Activated B cell treated with CpG ODN at 0.5 μM for 24 hours (primary cell): ENCODE data around the gene OR52A5. TPM values are rescaled to one million over a fixed set of nuclear protein-coding genes. Genes with fewer than 3 reads are reported as not detected.

ENCODE experiments used
- ATAC-seq: fragments of 200-7000 bp; cut with Tn5 transposase; one replicate; pipeline ENCODE4 v1.10.0; 2021; ENCODE audit warnings: low read depth, mild to moderate bottlenecking, moderate library complexity
- CTCF ChIA-PET: fragments of 350-600 bp; sonication (Branson Sonifier 250); formaldehyde crosslinking; loops from one replicate; lab custom pipeline; 2021; ENCODE audit warnings: antibody characterized with exemption; lab: Charles Lee
- POLR2A ChIA-PET: fragments of 350-600 bp; sonication (Branson Sonifier 250); formaldehyde crosslinking; loops from one replicate; lab custom pipeline; 2021; ENCODE audit warnings: antibody characterized with exemption; lab: Charles Lee
- DNase-seq: peaks from one replicate; pipeline ENCODE4 v3.0.0; 2022
- H3K27ac Mint-ChIP-seq: one replicate; pipeline ENCODE4 v1.8.0; 2020; ENCODE audit warnings: mixed read lengths
- H3K27me3 Mint-ChIP-seq: one replicate; pipeline ENCODE4 v1.8.0; 2021; ENCODE audit warnings: mixed read lengths
- H3K36me3 Mint-ChIP-seq: one replicate; pipeline ENCODE4 v1.8.0; 2021; ENCODE audit warnings: low read depth, mixed read lengths
- H3K4me1 Mint-ChIP-seq: one replicate; pipeline ENCODE4 v1.8.0; 2021; ENCODE audit warnings: mixed read lengths
- H3K4me3 Mint-ChIP-seq: one replicate; pipeline ENCODE4 v1.8.0; 2020; ENCODE audit warnings: mild to moderate bottlenecking, mixed read lengths
- H3K9me3 Mint-ChIP-seq: one replicate; pipeline ENCODE4 v1.8.0; 2020; ENCODE audit warnings: mixed read lengths
- CTCF ChIP-seq: fragments of 200-600 bp; IDR thresholded peaks from one replicate; pipeline ENCODE4 v1.8.0; 2022; ENCODE audit warnings: antibody characterized with exemption, mild to moderate bottlenecking
- intact Hi-C: fragments of 100-400 bp; cut with micrococcal nuclease; formaldehyde crosslinking; loops from one replicate; pipeline ENCODE4 v1.15.1; 2024
- total RNA-seq: library from RNA; stranded (reverse); gene quantifications from 2 replicates; pipeline ENCODE4 v1.2.3, GENCODE V29; 2022

OR52A5 gene
- total RNA-seq, 1 donor from 2014 or later, result not detected

GRCh38 chr11:5088556-5088955, 49.6 kb downstream of the OR52A5 start:
- no peaks in the 10 kb centered on the region for H3K9me3 Mint-ChIP-seq
- H3K36me3 Mint-ChIP-seq, result no peaks in the 10 kb centered on the region
- H3K4me1 Mint-ChIP-seq, result no peaks in the 10 kb centered on the region
- H3K27me3 Mint-ChIP-seq, result no peaks in the 10 kb centered on the region
- no peak for ATAC-seq
- POLR2A ChIA-PET, result no interaction called here
- H3K27ac Mint-ChIP-seq, result no peak overlapping the region
- CTCF ChIA-PET, result no interaction called here
- intact Hi-C loops, result no loop called here
- no peak for TF ChIP-seq CTCF
- no peak overlapping the region for H3K4me3 Mint-ChIP-seq
- DNase-seq, result no peak

GRCh38 chr11:5083602-5084001, 54.6 kb downstream of the OR52A5 start:
- ATAC-seq, result no peak
- Mint-ChIP-seq H3K4me3 (no peak overlapping the region), H3K36me3 (no peaks in the 10 kb centered on the region), H3K27me3 (no peaks in the 10 kb centered on the region), H3K27ac (no peak overlapping the region), H3K9me3 (no peaks in the 10 kb centered on the region), H3K4me1 (no peaks in the 10 kb centered on the region)
- intact Hi-C loops, result no loop called here
- no peak for DNase-seq
- POLR2A ChIA-PET, result no interaction called here
- no peak for TF ChIP-seq CTCF
- CTCF ChIA-PET, result no interaction called here

GRCh38 chr11:5081405-5081804, 56.8 kb downstream of the OR52A5 start:
- Mint-ChIP-seq H3K36me3 (no peaks in the 10 kb centered on the region), H3K9me3 (no peaks in the 10 kb centered on the region), H3K27ac (no peak overlapping the region), H3K4me3 (no peak overlapping the region), H3K4me1 (no peaks in the 10 kb centered on the region), H3K27me3 (no peaks in the 10 kb centered on the region)
- intact Hi-C loops, result no loop called here
- TF ChIP-seq CTCF, result no peak
- ChIA-PET CTCF (no interaction called here), POLR2A (no interaction called here)
- ATAC-seq (no peak), DNase-seq (no peak)

Other genes starting within 250 kb of the OR52A5 start
- gene OR51A7, start 234.6 kb downstream of the OR52A5 start, total RNA-seq, result not detected in 2 replicates
- gene OR51G2, start 219.0 kb downstream of the OR52A5 start, total RNA-seq, result not detected in 2 replicates
- gene OR51G1, start 214.0 kb downstream of the OR52A5 start, total RNA-seq, result not detected in 2 replicates
- not detected in 2 replicates for gene OR51A4, start 190.8 kb downstream of the OR52A5 start, total RNA-seq
- gene OR51A2, start 182.6 kb downstream of the OR52A5 start, total RNA-seq, result not detected in 2 replicates
- gene OR51L1, start 143.5 kb downstream of the OR52A5 start, total RNA-seq, result not detected in 2 replicates
- gene OR52J3, start 91.8 kb downstream of the OR52A5 start, total RNA-seq, result not detected in 2 replicates
- not detected in 2 replicates for gene OR52E2, start 78.7 kb downstream of the OR52A5 start, total RNA-seq
- gene OR52E1, start 68.8 kb downstream of the OR52A5 start, total RNA-seq, result not detected in 2 replicates
- not detected in 2 replicates for gene OR52A1, start 16.4 kb upstream of the OR52A5 start, total RNA-seq
- not detected in 2 replicates for gene OR51V1, start 62.3 kb upstream of the OR52A5 start, total RNA-seq
- 147 and 157 TPM in 2 replicates for gene HBB, start 88.7 kb upstream of the OR52A5 start, total RNA-seq
- not detected in 2 replicates for gene HBD, start 96.1 kb upstream of the OR52A5 start, total RNA-seq
- not detected in 2 replicates for gene HBG1, start 111.5 kb upstream of the OR52A5 start, total RNA-seq
- not detected in 2 replicates for gene HBG2, start 116.4 kb upstream of the OR52A5 start, total RNA-seq
- gene HBE1, start 131.6 kb upstream of the OR52A5 start, total RNA-seq, result not detected in 2 replicates
- not detected in 2 replicates for gene OR51B4, start 163.6 kb upstream of the OR52A5 start, total RNA-seq
- not detected in 2 replicates for gene OR51B2, start 185.9 kb upstream of the OR52A5 start, total RNA-seq
- 0.27 TPM in 1 of 2 replicates, not detected in the other for gene OR51B5, start 205.2 kb upstream of the OR52A5 start, total RNA-seq
- not detected in 2 replicates for gene OR51B6, start 213.2 kb upstream of the OR52A5 start, total RNA-seq
- not detected in 2 replicates for gene OR51M1, start 245.5 kb upstream of the OR52A5 start, total RNA-seq